Stimulated activated effector memory CD8-positive, alpha-beta T cell treated with anti-CD3 and anti-CD28 coated beads, Interleukin-12 subunit alpha, Interleukin-12 subunit beta, amount 100 ng/mL, for 72 hours (primary cell): ENCODE results near the gene PPP1R14D.

Experiments used
- ATAC-seq: fragments of 150-1000 bp; cut with Tn5 transposase; 2 replicates; pipeline ENCODE4 v1.10.0; 2021
- DNase-seq, 2 donors: peaks; one replicate each; pipeline ENCODE4 v3.0.0; 2021 to 2022; ENCODE audit warnings: low spot score in 2 of 2
- H3K27ac Mint-ChIP-seq: one replicate; pipeline ENCODE4 v1.8.0; 2022; ENCODE audit warnings: mild to moderate bottlenecking, mixed read lengths
- H3K36me3 Mint-ChIP-seq: one replicate; pipeline ENCODE4 v1.8.0; 2022; ENCODE audit warnings: mild to moderate bottlenecking, mixed read lengths
- H3K4me1 Mint-ChIP-seq: one replicate; pipeline ENCODE4 v1.8.0; 2022; ENCODE audit warnings: mixed read lengths
- H3K4me3 Mint-ChIP-seq: one replicate; pipeline ENCODE4 v1.8.0; 2022; ENCODE audit warnings: mild to moderate bottlenecking, mixed read lengths
- H3K9me3 Mint-ChIP-seq: one replicate; pipeline ENCODE4 v1.8.0; 2022; ENCODE audit warnings: mixed read lengths

The PPP1R14D gene

GRCh38 chr15:40808861-40809450 lies 19.6 kb downstream of the PPP1R14D start:
- no peak for ATAC-seq
- peaks cover 32% of the 10 kb centered on the region for H3K36me3 Mint-ChIP-seq
- H3K27ac Mint-ChIP-seq: no peak overlapping the region
- no peak for DNase-seq
- H3K4me1 Mint-ChIP-seq: peaks cover 21% of the 10 kb centered on the region
- peak overlapping the region; percentile 98 for H3K4me3 Mint-ChIP-seq
- H3K9me3 Mint-ChIP-seq: no peaks in the 10 kb centered on the region

GRCh38 chr15:40807888-40808461 lies 20.5 kb downstream of the PPP1R14D start:
- DNase-seq: no peak
- H3K27ac Mint-ChIP-seq: peak overlapping the region; percentile 98
- H3K4me3 Mint-ChIP-seq: peak overlapping the region; percentile 98
- no peaks in the 10 kb centered on the region for H3K9me3 Mint-ChIP-seq
- no peak for ATAC-seq
- H3K36me3 Mint-ChIP-seq: peaks cover 33% of the 10 kb centered on the region
- peaks cover 21% of the 10 kb centered on the region for H3K4me1 Mint-ChIP-seq

GRCh38 chr15:40807028-40807887 lies 21.2 kb downstream of the PPP1R14D start, which contains the start of the genes DNAJC17 and ZFYVE19:
DNAJC17 (minus strand) TSS chr15:40807473; CDS start chr15:40807446, 27 bp downstream.
ZFYVE19 (plus strand) TSS chr15:40807089; CDS start chr15:40807590, 501 bp downstream.
- peak within 1 kb of the TSS; percentile 98 for H3K27ac Mint-ChIP-seq
- H3K36me3 Mint-ChIP-seq: peaks cover 36% of the 10 kb centered on the region
- H3K9me3 Mint-ChIP-seq: no peaks in the 10 kb centered on the region
- peak; percentile 98 for ATAC-seq
- peak; percentile 94 to 97 for DNase-seq
- peaks cover 24% of the 10 kb centered on the region for H3K4me1 Mint-ChIP-seq
- H3K4me3 Mint-ChIP-seq: peak within 1 kb of the TSS; percentile 98

- peaks cover 30% of the 10 kb centered on the region for H3K4me1 Mint-ChIP-seq
- peak overlapping the region; percentile 98 for H3K4me3 Mint-ChIP-seq
- peak overlapping the region; percentile 98 for H3K27ac Mint-ChIP-seq
- H3K36me3 Mint-ChIP-seq: peaks cover 35% of the 10 kb centered on the region
- ATAC-seq: peak; percentile 0
- H3K9me3 Mint-ChIP-seq: no peaks in the 10 kb centered on the region
- DNase-seq: no peak
Observed at GRCh38 chr15:40806672-40807027, 21.9 kb downstream of the PPP1R14D start.

- Mint-ChIP-seq H3K4me1 (peaks cover 37% of the 10 kb centered on the region), H3K27ac (peak overlapping the region; percentile 26), H3K4me3 (no peak overlapping the region), H3K36me3 (peaks cover 46% of the 10 kb centered on the region), H3K9me3 (no peaks in the 10 kb centered on the region)
- no peak for ATAC-seq
- no peak for DNase-seq
Observed at GRCh38 chr15:40803688-40804087, 24.8 kb downstream of the PPP1R14D start.

- no peak overlapping the region for H3K4me3 Mint-ChIP-seq
- H3K27ac Mint-ChIP-seq: no peak overlapping the region
- no peaks in the 10 kb centered on the region for H3K9me3 Mint-ChIP-seq
- H3K4me1 Mint-ChIP-seq: peaks cover 37% of the 10 kb centered on the region
- peaks cover 52% of the 10 kb centered on the region for H3K36me3 Mint-ChIP-seq
- DNase-seq (no peak), ATAC-seq (no peak)
Observed at GRCh38 chr15:40803076-40803475, 25.4 kb downstream of the PPP1R14D start.

GRCh38 chr15:40799523-40799922 lies 29.0 kb downstream of the PPP1R14D start:
- Mint-ChIP-seq H3K36me3 (peaks cover 51% of the 10 kb centered on the region), H3K9me3 (no peaks in the 10 kb centered on the region), H3K4me1 (peaks cover 37% of the 10 kb centered on the region), H3K27ac (peak overlapping the region; percentile 32), H3K4me3 (no peak overlapping the region)
- DNase-seq (no peak), ATAC-seq (no peak)

GRCh38 chr15:40796512-40796911 lies 32.0 kb downstream of the PPP1R14D start:
- Mint-ChIP-seq H3K4me1 (peaks cover 39% of the 10 kb centered on the region), H3K9me3 (no peaks in the 10 kb centered on the region), H3K4me3 (no peak overlapping the region), H3K36me3 (peaks cover 55% of the 10 kb centered on the region), H3K27ac (no peak overlapping the region)
- ATAC-seq: no peak
- DNase-seq: no peak

GRCh38 chr15:40796041-40796440 lies 32.5 kb downstream of the PPP1R14D start:
- Mint-ChIP-seq H3K9me3 (no peaks in the 10 kb centered on the region), H3K36me3 (peaks cover 50% of the 10 kb centered on the region), H3K4me3 (no peak overlapping the region), H3K27ac (peak overlapping the region; percentile 3), H3K4me1 (peaks cover 34% of the 10 kb centered on the region)
- no peak for DNase-seq
- ATAC-seq: no peak

GRCh38 chr15:40793216-40793989 lies 35.1 kb downstream of the PPP1R14D start:
- ATAC-seq (peak; percentile 93), DNase-seq (peak in 1 of 2 donors; percentile 74)
- H3K4me3 Mint-ChIP-seq: no peak overlapping the region
- peaks cover 35% of the 10 kb centered on the region for H3K36me3 Mint-ChIP-seq
- no peaks in the 10 kb centered on the region for H3K9me3 Mint-ChIP-seq
- H3K27ac Mint-ChIP-seq: peak overlapping the region; percentile 20
- peaks cover 32% of the 10 kb centered on the region for H3K4me1 Mint-ChIP-seq

GRCh38 chr15:40792394-40792793 lies 36.1 kb downstream of the PPP1R14D start:
- Mint-ChIP-seq H3K27ac (no peak overlapping the region), H3K4me1 (peaks cover 34% of the 10 kb centered on the region), H3K4me3 (no peak overlapping the region), H3K36me3 (peaks cover 25% of the 10 kb centered on the region), H3K9me3 (no peaks in the 10 kb centered on the region)
- no peak for ATAC-seq
- DNase-seq: no peak

GRCh38 chr15:40790718-40791117 lies 37.8 kb downstream of the PPP1R14D start:
- peaks cover 25% of the 10 kb centered on the region for H3K36me3 Mint-ChIP-seq
- H3K9me3 Mint-ChIP-seq: no peaks in the 10 kb centered on the region
- H3K4me1 Mint-ChIP-seq: peaks cover 37% of the 10 kb centered on the region
- ATAC-seq: no peak
- DNase-seq: no peak
- no peak overlapping the region for H3K27ac Mint-ChIP-seq
- no peak overlapping the region for H3K4me3 Mint-ChIP-seq

- DNase-seq (no peak), ATAC-seq (no peak)
- no peaks in the 10 kb centered on the region for H3K9me3 Mint-ChIP-seq
- peak overlapping the region; percentile 84 for H3K27ac Mint-ChIP-seq
- H3K36me3 Mint-ChIP-seq: peaks cover 25% of the 10 kb centered on the region
- no peak overlapping the region for H3K4me3 Mint-ChIP-seq
- H3K4me1 Mint-ChIP-seq: peaks cover 37% of the 10 kb centered on the region
Observed at GRCh38 chr15:40789999-40790398, 38.5 kb downstream of the PPP1R14D start.

- peaks cover 37% of the 10 kb centered on the region for H3K4me1 Mint-ChIP-seq
- no peaks in the 10 kb centered on the region for H3K9me3 Mint-ChIP-seq
- H3K4me3 Mint-ChIP-seq: no peak overlapping the region
- peak overlapping the region; percentile 84 for H3K27ac Mint-ChIP-seq
- no peak for DNase-seq
- peaks cover 25% of the 10 kb centered on the region for H3K36me3 Mint-ChIP-seq
- ATAC-seq: no peak
Observed at GRCh38 chr15:40789119-40789518, 39.4 kb downstream of the PPP1R14D start.

GRCh38 chr15:40787991-40788390 lies 40.5 kb downstream of the PPP1R14D start:
- no peaks in the 10 kb centered on the region for H3K9me3 Mint-ChIP-seq
- H3K27ac Mint-ChIP-seq: peak overlapping the region; percentile 72
- DNase-seq (no peak), ATAC-seq (peak; percentile 31)
- H3K4me3 Mint-ChIP-seq: no peak overlapping the region
- H3K36me3 Mint-ChIP-seq: peaks cover 21% of the 10 kb centered on the region
- H3K4me1 Mint-ChIP-seq: peaks cover 31% of the 10 kb centered on the region
